Measurements from ENCODE around the gene ECHS1. TPM values are rescaled to one million over a fixed set of nuclear protein-coding genes. Genes with fewer than 3 reads are reported as not detected.

Gene ECHS1
- total RNA-seq, 3 donors from 2014 or later, result 97.7 to 180 (median 151) TPM

GRCh38 chr10:133353988-133354605 is 19.1 kb downstream of the ECHS1 start:
- no peaks in the 10 kb centered on the region for H3K9me3 ChIP-seq
- TF ChIP-seq CTCF (IDR thresholded peaks at IDR 0.05), result no peak
- H3K4me3 ChIP-seq, result no peak overlapping the region
- intact Hi-C loops (cut with DNase I, micrococcal nuclease), result no loop called here
- DNase-seq (peak in 1 of 3 donors; percentile 26), ATAC-seq (no peak)
- no peaks in the 10 kb centered on the region for H3K36me3 ChIP-seq (ENCODE audit: low read depth)
- H3K4me1 ChIP-seq (ENCODE audit: low read depth), result peaks cover 9% of the 10 kb centered on the region

GRCh38 chr10:133353202-133353959 is 19.8 kb downstream of the ECHS1 start:
- H3K4me1 ChIP-seq (ENCODE audit: low read depth), result peaks cover 9% of the 10 kb centered on the region
- no peaks in the 10 kb centered on the region for H3K36me3 ChIP-seq (ENCODE audit: low read depth)
- H3K4me3 ChIP-seq, result no peak overlapping the region
- ATAC-seq, result no peak
- no peak for TF ChIP-seq CTCF (IDR thresholded peaks at IDR 0.05)
- intact Hi-C loops (cut with DNase I, micrococcal nuclease), result no loop called here
- peak in 1 of 3 donors; percentile 32 for DNase-seq
- no peaks in the 10 kb centered on the region for H3K9me3 ChIP-seq

GRCh38 chr10:133351408-133352318 is 21.5 kb downstream of the ECHS1 start:
- no peak for TF ChIP-seq CTCF (IDR thresholded peaks at IDR 0.05)
- Histone ChIP-seq H3K36me3 (ENCODE audit: low read depth) (no peaks in the 10 kb centered on the region), H3K4me1 (ENCODE audit: low read depth) (peaks cover 6% of the 10 kb centered on the region), H3K4me3 (no peak overlapping the region), H3K9me3 (no peaks in the 10 kb centered on the region)
- ATAC-seq (no peak), DNase-seq (peak in 1 of 3 donors; percentile 24)
- intact Hi-C loops (cut with DNase I, micrococcal nuclease), result no loop called here

GRCh38 chr10:133350950-133351329 is 22.2 kb downstream of the ECHS1 start:
- no peak for TF ChIP-seq CTCF (IDR thresholded peaks at IDR 0.05)
- H3K4me1 ChIP-seq (ENCODE audit: low read depth), result peaks cover 7% of the 10 kb centered on the region
- DNase-seq (peak in 1 of 3 donors; percentile 22), ATAC-seq (no peak)
- no peak overlapping the region for H3K4me3 ChIP-seq
- intact Hi-C loops (cut with DNase I, micrococcal nuclease), result no loop called here
- H3K36me3 ChIP-seq (ENCODE audit: low read depth), result no peaks in the 10 kb centered on the region
- H3K9me3 ChIP-seq, result no peaks in the 10 kb centered on the region

GRCh38 chr10:133350283-133350949 is 22.7 kb downstream of the ECHS1 start:
- H3K9me3 ChIP-seq, result no peaks in the 10 kb centered on the region
- H3K4me3 ChIP-seq, result no peak overlapping the region
- ATAC-seq, result no peak
- H3K4me1 ChIP-seq (ENCODE audit: low read depth), result peaks cover 7% of the 10 kb centered on the region
- DNase-seq, result peak in 1 of 3 donors; percentile 25
- TF ChIP-seq CTCF (IDR thresholded peaks at IDR 0.05), result no peak
- H3K36me3 ChIP-seq (ENCODE audit: low read depth), result no peaks in the 10 kb centered on the region
- intact Hi-C loops (cut with DNase I, micrococcal nuclease), result no loop called here
